ENCODE results near the gene MYOM3.

The MYOM3 gene

GRCh38 chr1:24103879-24104278 is 8.1 kb downstream of the MYOM3 start:
- TF ChIP-seq, protein P1, sequence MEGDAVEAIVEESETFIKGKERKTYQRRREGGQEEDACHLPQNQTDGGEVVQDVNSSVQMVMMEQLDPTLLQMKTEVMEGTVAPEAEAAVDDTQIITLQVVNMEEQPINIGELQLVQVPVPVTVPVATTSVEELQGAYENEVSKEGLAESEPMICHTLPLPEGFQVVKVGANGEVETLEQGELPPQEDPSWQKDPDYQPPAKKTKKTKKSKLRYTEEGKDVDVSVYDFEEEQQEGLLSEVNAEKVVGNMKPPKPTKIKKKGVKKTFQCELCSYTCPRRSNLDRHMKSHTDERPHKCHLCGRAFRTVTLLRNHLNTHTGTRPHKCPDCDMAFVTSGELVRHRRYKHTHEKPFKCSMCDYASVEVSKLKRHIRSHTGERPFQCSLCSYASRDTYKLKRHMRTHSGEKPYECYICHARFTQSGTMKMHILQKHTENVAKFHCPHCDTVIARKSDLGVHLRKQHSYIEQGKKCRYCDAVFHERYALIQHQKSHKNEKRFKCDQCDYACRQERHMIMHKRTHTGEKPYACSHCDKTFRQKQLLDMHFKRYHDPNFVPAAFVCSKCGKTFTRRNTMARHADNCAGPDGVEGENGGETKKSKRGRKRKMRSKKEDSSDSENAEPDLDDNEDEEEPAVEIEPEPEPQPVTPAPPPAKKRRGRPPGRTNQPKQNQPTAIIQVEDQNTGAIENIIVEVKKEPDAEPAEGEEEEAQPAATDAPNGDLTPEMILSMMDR (IDR thresholded peaks at IDR 0.05; ENCODE audit: extremely low read depth, insufficient read depth, missing control alignments), result no peak
- DNase-seq (ENCODE audit: low spot score), result no peak
- in situ Hi-C loops (cut with MboI; ENCODE audit: low pct_unique_long_range_greater_than_20kb, low sequenced_read_pairs, unreplicated experiment), result no loop called here

DNA sequence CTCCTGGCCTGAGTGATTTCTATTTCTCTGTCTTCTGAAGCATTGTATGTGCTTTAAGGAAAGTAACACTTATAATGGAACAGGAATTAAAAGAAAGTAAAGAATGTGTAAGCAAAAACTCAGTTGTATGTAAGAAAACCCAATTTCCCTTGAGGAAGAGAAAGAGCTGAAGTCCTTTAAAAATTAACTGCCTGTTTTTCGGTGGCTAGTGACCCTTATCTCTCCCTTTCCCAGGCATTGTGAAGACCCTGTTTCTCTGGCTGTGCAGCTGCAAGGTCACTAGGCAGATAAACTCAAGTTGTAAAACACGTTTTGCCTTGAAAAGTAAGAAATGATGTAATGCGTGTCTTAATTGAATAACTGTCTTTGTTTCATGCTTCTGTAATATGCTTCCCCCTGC is 8.5 kb downstream of the MYOM3 start:
- no peak for DNase-seq (ENCODE audit: low spot score)
- TF ChIP-seq, protein P1 (IDR thresholded peaks at IDR 0.05; ENCODE audit: extremely low read depth, insufficient read depth, missing control alignments), result no peak
- in situ Hi-C loops (cut with MboI; ENCODE audit: low pct_unique_long_range_greater_than_20kb, low sequenced_read_pairs, unreplicated experiment), result no loop called here

GRCh38 chr1:24102961-24103360 is 9.0 kb downstream of the MYOM3 start:
- TF ChIP-seq, protein P1 (IDR thresholded peaks at IDR 0.05; ENCODE audit: extremely low read depth, insufficient read depth, missing control alignments), result no peak

DNA sequence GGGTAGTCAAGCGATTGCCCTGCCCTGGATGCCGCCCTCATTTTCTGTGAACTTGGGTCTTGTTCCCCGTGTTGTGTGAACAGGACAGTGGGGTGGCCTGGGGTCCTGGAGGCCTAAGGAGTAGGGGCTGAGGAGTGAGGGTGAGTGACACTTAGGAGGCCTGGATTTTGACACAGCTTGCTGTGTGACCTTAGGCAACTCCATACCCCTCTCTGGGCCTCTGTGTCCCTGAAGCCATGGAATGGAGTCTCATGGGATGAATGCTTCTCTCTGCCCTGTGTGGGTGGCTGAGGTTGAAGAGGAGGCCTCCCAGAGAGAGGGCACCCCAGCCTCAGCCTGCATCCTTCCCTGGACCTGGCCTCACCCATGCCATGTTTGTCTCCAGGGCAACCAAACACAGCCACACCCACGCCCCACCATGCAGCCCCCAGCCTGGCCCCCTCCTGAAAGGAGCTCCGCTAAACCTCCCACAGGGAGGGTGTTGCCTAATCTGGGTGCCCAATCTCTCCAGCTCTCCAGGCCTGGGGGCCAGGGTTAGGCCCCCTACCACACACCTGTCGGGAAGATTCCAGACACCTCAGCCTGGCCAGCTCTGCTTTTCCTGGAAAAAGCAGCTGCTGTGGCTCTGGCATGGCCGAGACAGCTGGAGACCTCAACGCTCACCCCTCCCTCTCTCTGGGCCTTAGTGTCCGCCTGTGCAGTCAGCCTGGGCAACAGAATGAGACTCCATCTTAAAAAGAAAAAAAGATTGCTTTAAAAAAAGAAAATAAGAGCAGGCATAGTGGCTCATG is 9.9 kb downstream of the MYOM3 start:
- TF ChIP-seq, protein P1 (IDR thresholded peaks at IDR 0.05; ENCODE audit: extremely low read depth, insufficient read depth, missing control alignments), result no peak
- in situ Hi-C loops (cut with MboI; ENCODE audit: low pct_unique_long_range_greater_than_20kb, low sequenced_read_pairs, unreplicated experiment), result no loop called here
- no peak for DNase-seq (ENCODE audit: low spot score)

More at GRCh38 chr1:24102961-24103360, 9.0 kb downstream of the MYOM3 start:
- in situ Hi-C loops (cut with MboI; ENCODE audit: low pct_unique_long_range_greater_than_20kb, low sequenced_read_pairs, unreplicated experiment), result no loop called here
- DNase-seq (ENCODE audit: low spot score), result no peak

DNA sequence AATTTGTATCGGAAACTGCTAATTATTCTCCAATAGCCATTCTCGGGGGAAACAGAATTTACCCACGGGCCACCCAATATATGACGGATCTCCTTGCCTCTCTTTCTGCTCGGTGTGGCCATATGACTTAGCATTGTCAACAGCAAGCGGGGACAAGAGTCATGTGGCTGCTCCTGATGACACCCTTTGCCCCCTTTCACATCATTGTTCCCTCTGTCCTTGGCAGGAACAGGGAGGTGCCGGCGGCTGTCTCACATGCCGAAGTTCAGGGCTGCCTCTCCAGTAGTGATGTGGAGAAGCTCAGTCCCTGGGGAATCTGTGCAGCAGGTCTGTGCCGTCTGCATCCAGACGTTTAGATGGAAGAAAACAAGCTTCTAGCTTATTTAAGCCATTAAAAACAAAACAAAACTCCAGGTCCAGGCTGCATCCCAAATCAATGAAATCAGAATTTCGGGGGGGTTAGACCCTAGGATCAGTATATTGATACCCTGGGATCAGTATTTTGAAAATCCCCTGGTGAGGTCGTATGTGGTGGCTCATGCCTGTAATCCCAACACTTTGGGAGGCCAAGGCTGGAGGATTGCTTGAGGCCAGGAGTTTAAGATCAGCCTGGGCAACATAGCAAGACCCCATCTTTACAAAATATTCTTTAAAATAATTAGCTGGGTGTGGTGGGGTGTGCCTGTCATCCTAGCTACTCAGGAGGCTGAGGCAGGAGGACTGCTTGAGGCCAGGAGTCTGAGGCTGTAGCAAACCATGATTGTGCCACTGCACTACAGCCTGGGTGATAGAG is 10.8 kb downstream of the MYOM3 start:
- TF ChIP-seq, protein P1 (IDR thresholded peaks at IDR 0.05; ENCODE audit: extremely low read depth, insufficient read depth, missing control alignments), result no peak
- in situ Hi-C loops (cut with MboI; ENCODE audit: low pct_unique_long_range_greater_than_20kb, low sequenced_read_pairs, unreplicated experiment), result no loop called here
- DNase-seq (ENCODE audit: low spot score), result no peak

- TF ChIP-seq, protein P1 (IDR thresholded peaks at IDR 0.05; ENCODE audit: extremely low read depth, insufficient read depth, missing control alignments), result no peak
- no peak for DNase-seq (ENCODE audit: low spot score)
- in situ Hi-C loops (cut with MboI; ENCODE audit: low pct_unique_long_range_greater_than_20kb, low sequenced_read_pairs, unreplicated experiment), result no loop called here
These were observed 12.8 kb downstream of the MYOM3 start for GRCh38 chr1:24098943-24099638.

All from GM13977 (cell line).